HG02973 (cell line): ENCODE results near the gene GIMAP7.
"Not testable (repeated sequence)": the region's sequence is repeated elsewhere in the genome, so short reads cannot be mapped to it uniquely, and the experiment has no call there.

Source experiments
- ATAC-seq: cut with Tn5 transposase; IDR thresholded peaks from one replicate; pipeline ENCODE4 v1.9.1; 2021; ENCODE audit warnings: moderate library complexity; ENCODE audit not compliant: unreplicated experiment

The GIMAP7 gene

GRCh38 chr7:150511048-150511447 is 3.6 kb upstream of the GIMAP7 start:
- ATAC-seq, result no peak

GRCh38 chr7:150513758-150514157 is 914 bp upstream of the GIMAP7 start:
- ATAC-seq, result no peak

- ATAC-seq, result peak; percentile 23
Observed at GRCh38 chr7:150515248-150516147, 826 bp downstream of the GIMAP7 start.

GRCh38 chr7:150516956-150517745 is 2.5 kb downstream of the GIMAP7 start:
- ATAC-seq, result no peak

- no peak for ATAC-seq
Observed at GRCh38 chr7:150519310-150519709, 4.6 kb downstream of the GIMAP7 start.

GRCh38 chr7:150520145-150520544 is 5.5 kb downstream of the GIMAP7 start:
- no peak for ATAC-seq

GRCh38 chr7:150522931-150523330 is 8.3 kb downstream of the GIMAP7 start:
- not testable (repeated sequence) for ATAC-seq

GRCh38 chr7:150524018-150524417 is 9.3 kb downstream of the GIMAP7 start:
- no peak for ATAC-seq

GRCh38 chr7:150531704-150532103 is 17.0 kb downstream of the GIMAP7 start:
- ATAC-seq, result no peak

GRCh38 chr7:150538259-150538658 is 23.6 kb downstream of the GIMAP7 start:
- no peak for ATAC-seq

- ATAC-seq, result no peak
Observed at GRCh38 chr7:150553163-150553562, 38.5 kb downstream of the GIMAP7 start.

- no peak for ATAC-seq
Observed at GRCh38 chr7:150556521-150557138, 42.0 kb downstream of the GIMAP7 start.

- no peak for ATAC-seq
Observed at GRCh38 chr7:150560486-150560885, 45.8 kb downstream of the GIMAP7 start.

GRCh38 chr7:150562919-150563318 is 48.2 kb downstream of the GIMAP7 start:
- no peak for ATAC-seq

- ATAC-seq, result no peak
Observed at GRCh38 chr7:150564006-150564405, 49.3 kb downstream of the GIMAP7 start.

GRCh38 chr7:150564566-150564965 is 49.9 kb downstream of the GIMAP7 start:
- ATAC-seq, result no peak

- ATAC-seq, result no peak
Observed at GRCh38 chr7:150565239-150565638, 50.6 kb downstream of the GIMAP7 start.

GRCh38 chr7:150566123-150566522 is 51.5 kb downstream of the GIMAP7 start:
- ATAC-seq, result no peak

GRCh38 chr7:150566572-150566971 is 51.9 kb downstream of the GIMAP7 start:
- ATAC-seq, result no peak

GRCh38 chr7:150567169-150567568 is 52.5 kb downstream of the GIMAP7 start, which contains the start of gene GIMAP4:
Gene GIMAP4, plus strand, starts transcription at chr7:150567390. Its CDS starts 2,512 bp downstream, at chr7:150569902.
- ATAC-seq, result no peak

- no peak for ATAC-seq
Observed at GRCh38 chr7:150567871-150568301, 53.2 kb downstream of the GIMAP7 start.
